Psoas muscle (tissue), 8 donors: ENCODE measurements around the gene NAPEPLD. TPM values are rescaled to one million over a fixed set of nuclear protein-coding genes. Genes with fewer than 3 reads are reported as not detected.
A peak's percentile ranks its signal among the peaks of the same experiment; 100 is the strongest.

Experiments used
- ATAC-seq, 4 donors: fragments of 200-7000 bp; cut with Tn5 transposase; one replicate each; pipeline ENCODE4 v1.9.1; 2020; ENCODE audit warnings: moderate library complexity in 3 of 4, mild to moderate bottlenecking in 2 of 4
- DNase-seq, 2 donors: peaks; one replicate each; pipeline ENCODE4 v3.0.0-alpha.2; 2020
- H3K27ac ChIP-seq: fragments of 200-600 bp; one replicate; pipeline ENCODE4 v1.8.0; 2022
- H3K27me3 ChIP-seq, 3 donors: fragments of 200-600 bp in 1 of 3; one replicate each; pipeline versions ENCODE4 v1.6.1 to v1.8.0; 2013 to 2022; ENCODE audit warnings: low read length in 2 of 3, mild to moderate bottlenecking in 2 of 3, moderate library complexity in 1 of 3; ENCODE audit not compliant: insufficient read depth in 3 of 3
- H3K36me3 ChIP-seq, 2 donors: fragments of 200-600 bp in 1 of 2; one replicate each; pipeline versions ENCODE4 v1.6.1 to v1.8.0; 2013 to 2022; ENCODE audit warnings: low read depth in 1 of 2, mild to moderate bottlenecking in 1 of 2, moderate library complexity in 1 of 2; ENCODE audit not compliant: insufficient read depth in 1 of 2
- H3K4me1 ChIP-seq: fragments of 200-600 bp; one replicate; pipeline ENCODE4 v1.8.0; 2022
- H3K4me3 ChIP-seq: fragments of 200-600 bp; one replicate; pipeline ENCODE4 v1.8.0; 2022; ENCODE audit warnings: mild to moderate bottlenecking
- H3K9me3 ChIP-seq: fragments of 200-600 bp; one replicate; pipeline ENCODE4 v1.8.0; 2022
- CTCF ChIP-seq: fragments of 200-600 bp; IDR thresholded peaks from one replicate; pipeline ENCODE4 v1.8.0; 2022; ENCODE audit warnings: antibody characterized with exemption
- WGBS, 3 donors: extraction: QIAGEN DNeasy Blood & Tissue Kit; methylation state at CpG; one replicate each; pipeline versions ENCODE4 v1.1.6 to v1.1.7; 2013; 5-methylcytosine and 5-hydroxymethylcytosine counted together
- intact Hi-C, 2 donors: fragments of 100-400 bp; cut with DNase I; formaldehyde crosslinking; loops; one replicate each; pipeline versions ENCODE4 v1.11.0 to v1.14.2; 2022
- polyA plus RNA-seq, 3 donors: library from polyadenylated mRNA; stranded (reverse); fragments of 200-250 nt; gene quantifications; one replicate each; pipeline ENCODE4 v1.2.3, GENCODE V29; 2013
- total RNA-seq, 4 donors: library from RNA; stranded (reverse); fragmentation: NEBNext Ultra II Directional in 2 of 4; extraction: Animal tissue kit (Norgen Biotek cat#: 25700) in 2 of 4; gene quantifications; one replicate each; pipeline versions ENCODE4 v1.2.1 to v1.2.4, GENCODE V29; 2021 to 2023
- donor health status: healthy with polysubstance abuse.
- donor health status: DM: no; HTN: no; CAD: no; lungs with moderate emphysema.
- donor health status: Bipolar disorder and iron deficiency.
- donor health status: healthy.
- donor health status: DM: yes; HTN: yes; CAD: no.
- donor health status: DM: no; HTN: no; CAD: no.
- donor health status: DM: no; HTN: no; CAD: no.
- donor health status: DM: yes; HTN: yes; CAD: no.

NAPEPLD gene
- total and polyA plus RNA-seq, 7 donors: 2.9 to 9.7 (median 5.5) TPM

GRCh38 chr7:103134836-103135554 is 13.9 kb downstream of the NAPEPLD start:
- no peak for DNase-seq
- no peak for TF ChIP-seq CTCF
- 77 to 89% (median 85%) methylated on average over 3 of the region's 3 CpGs for WGBS, 3 donors
- no peak for ATAC-seq
- Histone ChIP-seq H3K4me1 (peaks cover 6% of the 10 kb centered on the region), H3K9me3 (no peaks in the 10 kb centered on the region), H3K27ac (no peak overlapping the region), H3K36me3 (no peaks in the 10 kb centered on the region), H3K27me3 (no peaks in the 10 kb centered on the region), H3K4me3 (no peak overlapping the region)
- intact Hi-C loops: loop anchor here in 1 of 2 donors (10.0 kb wide), 1 partner anchor 50 kb away; no protein-coding TSS in a partner anchor

GRCh38 chr7:103132995-103133688 is 15.8 kb downstream of the NAPEPLD start:
- Histone ChIP-seq H3K4me1 (peaks cover 13% of the 10 kb centered on the region), H3K27me3 (no peaks in the 10 kb centered on the region), H3K27ac (no peak overlapping the region), H3K36me3 (peaks cover 0 to 5% of the 10 kb centered on the region in 2 donors), H3K4me3 (no peak overlapping the region), H3K9me3 (no peaks in the 10 kb centered on the region)
- WGBS, 3 donors: 48 to 74% (median 51%) methylated on average over 9 of the region's 9 CpGs
- ATAC-seq: peak in 2 of 4 donors; percentile 28 to 40
- intact Hi-C loops: loop anchor here in 1 of 2 donors (10.0 kb wide), 1 partner anchor 48 kb away; no protein-coding TSS in a partner anchor
- no peak for DNase-seq
- TF ChIP-seq CTCF: no peak

GRCh38 chr7:103130901-103131624 is 17.8 kb downstream of the NAPEPLD start:
- DNase-seq (no peak), ATAC-seq (peak in 2 of 4 donors; percentile 52 to 60)
- intact Hi-C loops: loop anchor here in 1 of 2 donors (10.0 kb wide), 1 partner anchor 46 kb away; no protein-coding TSS in a partner anchor
- H3K27ac ChIP-seq: no peak overlapping the region
- H3K4me3 ChIP-seq: no peak overlapping the region
- peaks cover 13% of the 10 kb centered on the region for H3K4me1 ChIP-seq
- 73 to 91% (median 84%) methylated on average over 9 of the region's 9 CpGs for WGBS, 3 donors
- TF ChIP-seq CTCF: no peak
- H3K9me3 ChIP-seq: no peaks in the 10 kb centered on the region
- peaks cover 0 to 19% of the 10 kb centered on the region in 2 donors for H3K36me3 ChIP-seq
- no peaks in the 10 kb centered on the region for H3K27me3 ChIP-seq

- Histone ChIP-seq H3K36me3 (peaks cover 0 to 26% of the 10 kb centered on the region in 2 donors), H3K27me3 (no peaks in the 10 kb centered on the region), H3K4me3 (no peak overlapping the region), H3K27ac (no peak overlapping the region), H3K4me1 (peaks cover 13% of the 10 kb centered on the region), H3K9me3 (no peaks in the 10 kb centered on the region)
- ATAC-seq: peak in 1 of 4 donors; percentile 51
- DNase-seq: no peak
- no peak for TF ChIP-seq CTCF
- 62 to 81% (median 77%) methylated on average over 6 of the region's 6 CpGs for WGBS, 3 donors
- intact Hi-C loops: loop anchor here in 1 of 2 donors (10.0 kb wide), 1 partner anchor 45 kb away; no protein-coding TSS in a partner anchor
These were observed 19.0 kb downstream of the NAPEPLD start for GRCh38 chr7:103129702-103130549.
